Erythroblast (primary cell): Measurements from ENCODE around the gene IMMP2L.

Experiments used
- GATA1 ChIP-seq: IDR thresholded peaks from 2 replicates; pipeline ENCODE4 v1.6.1; 2011; ENCODE audit warnings: low read depth, mild to moderate bottlenecking, control low read depth, low read length, moderate library complexity
- POLR2A ChIP-seq: IDR thresholded peaks from 2 replicates; pipeline ENCODE4 v1.6.1; 2011; ENCODE audit warnings: mild to moderate bottlenecking, low read length

DNA sequence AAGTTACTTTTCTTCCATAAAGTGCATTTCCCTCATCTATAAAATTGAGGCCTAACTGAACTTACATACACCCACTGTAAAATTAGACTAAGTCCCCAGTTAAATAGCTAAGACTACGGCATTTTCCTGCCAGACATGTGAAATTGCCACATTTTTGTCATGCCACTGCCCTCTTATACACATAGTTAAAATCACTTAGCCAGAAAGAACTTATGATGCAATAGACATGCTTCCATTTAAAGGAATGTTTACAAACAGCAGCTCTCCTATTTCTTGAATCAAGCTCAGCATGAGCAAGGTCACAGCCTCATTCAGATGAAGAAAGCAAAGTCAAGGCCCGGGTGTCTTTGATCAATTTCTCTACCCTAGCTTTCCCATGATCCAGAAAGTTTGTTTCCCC lies 295.7 kb downstream of the IMMP2L start:
- TF ChIP-seq POLR2A (no peak), GATA1 (no peak)
